PC-9 (cell line): ENCODE measurements around the gene ROBO2. TPM values are rescaled to one million over a fixed set of nuclear protein-coding genes. Genes with fewer than 3 reads are reported as not detected.

Experiments used
- BruUV-seq: library from RNA; stranded (reverse); fragments of 400-500 nt; replicated peaks from 2 replicates; lab custom pipeline; 2021; lab: Mats Ljungman, UMichigan
- CTCF ChIA-PET: fragments of 300-600 bp; sonication (Branson Sonifier 250); formaldehyde crosslinking; loops from one replicate; lab custom pipeline; 2022; ENCODE audit warnings: antibody characterized with exemption; lab: Charles Lee
- POLR2A ChIA-PET: fragments of 300-600 bp; sonication (Branson Sonifier 250); formaldehyde crosslinking; loops from one replicate; lab custom pipeline; 2022; ENCODE audit warnings: antibody characterized with exemption; ENCODE audit not compliant: unreplicated experiment; lab: Charles Lee
- DNase-seq, 2 experiments: peaks; one replicate each; pipeline versions ENCODE4 v3.0.0 to v3.0.0-alpha.2; 2015 to 2022; ENCODE audit warnings: mixed read lengths in 1 of 2
- H2AFZ ChIP-seq: fragments of 200-600 bp; sonication (generic); 2 replicates; pipeline ENCODE4 v1.8.1; 2017; ENCODE audit warnings: antibody characterized with exemption
- H3F3A ChIP-seq: fragments of 200-600 bp; sonication (generic); 2 replicates; pipeline ENCODE4 v1.8.1; 2017; ENCODE audit warnings: antibody characterized with exemption, mild to moderate bottlenecking, low read depth; ENCODE audit not compliant: insufficient read depth
- H3K27ac ChIP-seq: fragments of 200-600 bp; sonication (generic); 2 replicates; pipeline ENCODE4 v1.6.1; 2016; ENCODE audit warnings: mixed run types
- H3K27me3 ChIP-seq: fragments of 200-600 bp; sonication (generic); 2 replicates; pipeline ENCODE4 v1.6.1; 2016; ENCODE audit warnings: low read depth, mixed run types; ENCODE audit not compliant: insufficient read depth
- H3K36me3 ChIP-seq: fragments of 200-600 bp; sonication (generic); 2 replicates; pipeline ENCODE4 v1.6.1; 2016; ENCODE audit warnings: low read depth, mixed run types
- H3K4me1 ChIP-seq: fragments of 200-600 bp; sonication (generic); replicated peaks from 2 replicates; pipeline ENCODE4 v1.6.1; 2016; ENCODE audit warnings: mixed run types; ENCODE audit not compliant: insufficient read depth
- H3K4me2 ChIP-seq: fragments of 200-600 bp; sonication (generic); 2 replicates; pipeline ENCODE4 v1.6.1; 2017; ENCODE audit warnings: mixed run types
- H3K4me3 ChIP-seq: fragments of 200-600 bp; sonication (generic); 2 replicates; pipeline ENCODE4 v1.6.1; 2016; ENCODE audit warnings: mixed run types
- H3K79me2 ChIP-seq: fragments of 200-600 bp; sonication (generic); 2 replicates; pipeline ENCODE4 v1.6.1; 2017; ENCODE audit warnings: low read depth, mixed run types
- H3K9me2 ChIP-seq: fragments of 200-600 bp; sonication (generic); 2 replicates; pipeline ENCODE4 v1.8.1; 2017; ENCODE audit warnings: mild to moderate bottlenecking; ENCODE audit not compliant: insufficient read depth
- H3K9me3 ChIP-seq: fragments of 200-600 bp; sonication (generic); 2 replicates; pipeline ENCODE4 v1.8.1; 2016; ENCODE audit warnings: low read depth; ENCODE audit not compliant: insufficient read depth
- H4K20me1 ChIP-seq: fragments of 200-600 bp; sonication (generic); 2 replicates; pipeline ENCODE4 v1.8.1; 2017; ENCODE audit not compliant: insufficient read depth
- CTCF ChIP-seq: fragments of 200-600 bp; sonication (generic); conservative IDR thresholded peaks from 2 replicates; pipeline ENCODE4 v1.6.1; 2017; ENCODE audit warnings: mixed run types, antibody characterized with exemption, mild to moderate bottlenecking, moderate library complexity
- EZH2 ChIP-seq: fragments of 200-600 bp; sonication (generic); IDR thresholded peaks from 2 replicates; pipeline ENCODE4 v1.8.0; 2017; ENCODE audit warnings: antibody characterized with exemption, low read depth
- intact Hi-C: fragments of 100-400 bp; cut with micrococcal nuclease; formaldehyde crosslinking; loops from one replicate; pipeline ENCODE4 v1.10.0; 2022; ENCODE audit not compliant: unreplicated experiment
- total RNA-seq: library from RNA; stranded (reverse); gene quantifications from 2 replicates; pipeline ENCODE4 v1.2.3, GENCODE V29; 2021

ROBO2 gene
- total RNA-seq, 1 experiment from 2014 or later = 0.39 TPM

GRCh38 chr3:77345009-77345408 lies 305.1 kb downstream of the ROBO2 start:
- Histone ChIP-seq H3K36me3 (no peaks in the 10 kb centered on the region), H3K9me3 (no peaks in the 10 kb centered on the region), H2AFZ (no peak overlapping the region), H3K4me2 (no peak overlapping the region), H3K27me3 (no peaks in the 10 kb centered on the region), H3K9me2 (no peaks in the 10 kb centered on the region), H4K20me1 (no peaks in the 10 kb centered on the region), H3K27ac (no peak overlapping the region), H3K79me2 (no peaks in the 10 kb centered on the region), H3K4me3 (no peak overlapping the region), H3F3A (no peaks in the 10 kb centered on the region), H3K4me1 (no peaks in the 10 kb centered on the region)
- no peak for DNase-seq
- no peak for TF ChIP-seq EZH2
- TF ChIP-seq CTCF = no peak
- CTCF ChIA-PET = no interaction called here
- POLR2A ChIA-PET = no interaction called here
- intact Hi-C loops = loop anchor here (10.0 kb wide), 1 partner anchor 1300 kb away; no protein-coding TSS in a partner anchor
- BruUV-seq = no TSS peak

GRCh38 chr3:77348244-77348855 lies 308.5 kb downstream of the ROBO2 start:
- BruUV-seq = no TSS peak
- POLR2A ChIA-PET = no interaction called here

GRCh38 chr3:77354958-77355357 lies 315.1 kb downstream of the ROBO2 start:
- ChIA-PET CTCF (no interaction called here), POLR2A (no interaction called here)
- Histone ChIP-seq H3K79me2 (no peaks in the 10 kb centered on the region), H3K4me2 (no peak overlapping the region), H2AFZ (no peak overlapping the region), H3K9me3 (no peaks in the 10 kb centered on the region), H3K36me3 (no peaks in the 10 kb centered on the region), H3K4me3 (no peak overlapping the region), H4K20me1 (no peaks in the 10 kb centered on the region), H3K4me1 (no peaks in the 10 kb centered on the region), H3K9me2 (no peaks in the 10 kb centered on the region), H3K27me3 (no peaks in the 10 kb centered on the region), H3F3A (no peaks in the 10 kb centered on the region), H3K27ac (no peak overlapping the region)
- TF ChIP-seq EZH2 (no peak), CTCF (no peak)
- intact Hi-C loops = no loop called here
- no peak for DNase-seq
- no TSS peak for BruUV-seq

More at GRCh38 chr3:77348244-77348855, 308.5 kb downstream of the ROBO2 start:
- H3K4me1 ChIP-seq = no peaks in the 10 kb centered on the region
- DNase-seq = peak in 1 of 2 experiments; percentile 23
- CTCF ChIA-PET = no interaction called here
- no peaks in the 10 kb centered on the region for H3F3A ChIP-seq
- H3K9me3 ChIP-seq = no peaks in the 10 kb centered on the region
- no peak overlapping the region for H3K27ac ChIP-seq
- TF ChIP-seq EZH2 (no peak), CTCF (0 out of 2 replicates have a peak, but pooled peaks have one; percentile 16)
- no peaks in the 10 kb centered on the region for H3K79me2 ChIP-seq
- H3K27me3 ChIP-seq = no peaks in the 10 kb centered on the region
- no peak overlapping the region for H3K4me2 ChIP-seq
- intact Hi-C loops = loop anchor here (10.0 kb wide), 1 partner anchor 1296 kb away; no protein-coding TSS in a partner anchor
- no peaks in the 10 kb centered on the region for H4K20me1 ChIP-seq
- no peaks in the 10 kb centered on the region for H3K9me2 ChIP-seq
- H3K36me3 ChIP-seq = no peaks in the 10 kb centered on the region
- H2AFZ ChIP-seq = no peak overlapping the region
- no peak overlapping the region for H3K4me3 ChIP-seq
